ENCODE data around the gene IGF1R. TPM values are rescaled to one million over a fixed set of nuclear protein-coding genes. Genes with fewer than 3 reads are reported as not detected.
A peak's percentile ranks its signal among the peaks of the same experiment; 100 is the strongest.
"Not testable (repeated sequence)": the region's sequence is repeated elsewhere in the genome, so short reads cannot be mapped to it uniquely, and the experiment has no call there.

Gene IGF1R
- total and polyA plus RNA-seq, 7 donors, result 1.2 to 130 (median 39.6) TPM

DNA sequence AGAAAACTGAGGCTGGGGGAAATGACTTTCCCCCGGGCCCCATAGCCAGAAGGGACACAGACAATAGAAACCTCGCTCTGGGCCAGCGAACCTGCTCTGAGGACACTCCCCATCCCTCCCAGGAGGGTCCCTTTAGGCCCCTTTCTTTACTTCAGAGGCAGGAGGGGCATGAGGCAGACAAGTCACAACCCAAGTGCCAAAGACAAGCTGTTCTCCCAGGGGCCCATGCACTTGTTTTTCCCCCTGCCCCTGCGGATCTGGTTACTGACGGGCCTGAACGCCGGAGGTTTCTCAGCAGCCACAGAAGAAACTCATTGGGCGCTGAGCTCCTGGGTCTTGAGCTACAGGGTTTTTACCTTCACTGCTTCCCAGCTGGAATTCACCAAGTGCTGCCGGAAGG is 349.4 kb downstream of the IGF1R start:
- TF ChIP-seq POLR2AphosphoS5 (IDR thresholded peaks at IDR 0.05) (no peak), POLR2A (IDR thresholded peaks at IDR 0.05) (no peak), EP300 (IDR thresholded peaks at IDR 0.05) (no peak)
- TF ChIP-seq, protein P1, sequence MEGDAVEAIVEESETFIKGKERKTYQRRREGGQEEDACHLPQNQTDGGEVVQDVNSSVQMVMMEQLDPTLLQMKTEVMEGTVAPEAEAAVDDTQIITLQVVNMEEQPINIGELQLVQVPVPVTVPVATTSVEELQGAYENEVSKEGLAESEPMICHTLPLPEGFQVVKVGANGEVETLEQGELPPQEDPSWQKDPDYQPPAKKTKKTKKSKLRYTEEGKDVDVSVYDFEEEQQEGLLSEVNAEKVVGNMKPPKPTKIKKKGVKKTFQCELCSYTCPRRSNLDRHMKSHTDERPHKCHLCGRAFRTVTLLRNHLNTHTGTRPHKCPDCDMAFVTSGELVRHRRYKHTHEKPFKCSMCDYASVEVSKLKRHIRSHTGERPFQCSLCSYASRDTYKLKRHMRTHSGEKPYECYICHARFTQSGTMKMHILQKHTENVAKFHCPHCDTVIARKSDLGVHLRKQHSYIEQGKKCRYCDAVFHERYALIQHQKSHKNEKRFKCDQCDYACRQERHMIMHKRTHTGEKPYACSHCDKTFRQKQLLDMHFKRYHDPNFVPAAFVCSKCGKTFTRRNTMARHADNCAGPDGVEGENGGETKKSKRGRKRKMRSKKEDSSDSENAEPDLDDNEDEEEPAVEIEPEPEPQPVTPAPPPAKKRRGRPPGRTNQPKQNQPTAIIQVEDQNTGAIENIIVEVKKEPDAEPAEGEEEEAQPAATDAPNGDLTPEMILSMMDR (IDR thresholded peaks at IDR 0.05), result no peak
- WGBS, 2 donors, result 78 to 91% methylated on average over 9 of the region's 9 CpGs
- intact Hi-C loops (cut with DNase I), result no loop called here

DNA sequence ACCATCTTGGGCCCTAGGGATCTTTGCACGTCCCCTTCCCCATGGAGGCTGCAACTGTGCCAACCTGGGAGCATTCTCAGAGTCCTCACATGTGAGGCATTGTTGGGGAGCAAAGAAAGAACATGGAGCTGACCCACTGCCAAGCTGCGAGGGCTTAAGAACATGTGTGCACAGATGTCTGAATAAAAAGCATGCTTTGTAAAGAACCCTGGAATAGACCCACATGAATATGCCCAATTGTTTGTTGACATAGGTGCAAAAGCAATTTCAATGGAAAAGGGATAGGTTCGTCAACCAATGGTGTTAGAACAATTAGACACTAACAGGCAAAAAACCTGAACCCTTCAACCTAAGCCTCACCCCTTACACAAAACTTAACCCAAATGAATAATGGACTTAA is 349.9 kb downstream of the IGF1R start:
- 75 to 85% methylated on average over 3 of the region's 3 CpGs for WGBS, 2 donors
- H3K4me3 ChIP-seq, result no peak overlapping the region
- no peaks in the 10 kb centered on the region for H3K36me3 ChIP-seq
- no peaks in the 10 kb centered on the region for H3K27me3 ChIP-seq
- no peaks in the 10 kb centered on the region for H3K9me3 ChIP-seq
- no peak overlapping the region for H3K27ac ChIP-seq
- TF ChIP-seq POLR2A (IDR thresholded peaks at IDR 0.05), result no peak
- TF ChIP-seq POLR2AphosphoS5 (IDR thresholded peaks at IDR 0.05), result no peak
- TF ChIP-seq, protein P1 (IDR thresholded peaks at IDR 0.05), result no peak
- TF ChIP-seq EP300 (IDR thresholded peaks at IDR 0.05), result no peak
- no peaks in the 10 kb centered on the region for H3K4me1 ChIP-seq
- no peak for DNase-seq
- intact Hi-C loops (cut with DNase I), result no loop called here

More for the DNA sequence above, 349.4 kb downstream of the IGF1R start:
- no peaks in the 10 kb centered on the region for H3K27me3 ChIP-seq
- no peak overlapping the region for H3K27ac ChIP-seq
- no peak for DNase-seq
- H3K36me3 ChIP-seq, result no peaks in the 10 kb centered on the region
- H3K4me3 ChIP-seq, result no peak overlapping the region
- H3K4me1 ChIP-seq, result no peaks in the 10 kb centered on the region
- H3K9me3 ChIP-seq, result no peaks in the 10 kb centered on the region

DNA sequence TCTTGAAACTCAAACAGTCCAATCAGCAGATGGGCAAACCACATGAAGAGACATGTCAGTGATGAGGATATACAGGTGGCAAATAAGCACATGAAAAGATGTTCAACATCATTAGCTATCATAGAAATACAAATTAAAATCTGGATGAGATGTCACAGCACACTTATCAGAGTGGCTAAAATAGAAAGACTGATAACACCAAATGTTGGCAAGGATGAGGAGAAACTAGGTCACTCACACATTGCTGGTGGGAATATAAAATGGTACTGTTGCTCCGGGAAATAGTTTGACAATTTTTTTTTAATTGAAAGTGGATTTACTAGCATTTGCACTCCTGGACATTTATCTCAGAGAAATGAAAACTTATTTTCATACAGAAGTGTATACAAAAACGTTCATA is 350.9 kb downstream of the IGF1R start:
- 62 to 65% methylated on average over 2 of the region's 2 CpGs for WGBS, 2 donors
- Histone ChIP-seq H3K4me1 (no peaks in the 10 kb centered on the region), H3K9me3 (no peaks in the 10 kb centered on the region), H3K36me3 (no peaks in the 10 kb centered on the region), H3K27ac (no peak overlapping the region), H3K27me3 (no peaks in the 10 kb centered on the region), H3K4me3 (no peak overlapping the region)
- no peak for DNase-seq
- intact Hi-C loops (cut with DNase I), result no loop called here
- no peak for TF ChIP-seq POLR2A (IDR thresholded peaks at IDR 0.05)
- TF ChIP-seq EP300 (IDR thresholded peaks at IDR 0.05), result no peak
- TF ChIP-seq, protein P1 (IDR thresholded peaks at IDR 0.05), result no peak
- TF ChIP-seq POLR2AphosphoS5 (IDR thresholded peaks at IDR 0.05), result no peak

DNA sequence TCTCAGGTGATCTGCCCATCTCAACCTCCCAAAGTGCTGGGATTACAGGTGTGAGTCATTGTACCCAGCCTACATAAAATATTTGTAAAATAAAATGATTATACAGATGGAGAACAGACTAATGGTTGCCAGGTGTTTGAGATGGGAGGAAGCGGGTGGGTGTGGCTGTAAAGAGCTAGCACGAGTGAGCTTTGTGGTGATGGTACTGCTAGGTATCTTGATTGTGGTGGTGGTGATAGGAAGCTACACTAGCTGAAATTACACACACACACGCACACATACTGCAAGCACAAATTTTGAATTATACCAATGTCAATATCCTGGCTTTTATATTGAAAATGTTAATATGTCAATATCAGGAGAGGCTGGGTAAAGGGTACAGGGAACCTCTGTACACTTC is 353.9 kb downstream of the IGF1R start:
- TF ChIP-seq POLR2AphosphoS5 (IDR thresholded peaks at IDR 0.05) (no peak), POLR2A (IDR thresholded peaks at IDR 0.05) (no peak), EP300 (IDR thresholded peaks at IDR 0.05) (no peak)
- TF ChIP-seq, protein P1 (IDR thresholded peaks at IDR 0.05), result no peak
- no peaks in the 10 kb centered on the region for H3K36me3 ChIP-seq
- H3K4me1 ChIP-seq, result no peaks in the 10 kb centered on the region
- H3K27me3 ChIP-seq, result no peaks in the 10 kb centered on the region
- 56 to 63% methylated on average over 3 of the region's 3 CpGs for WGBS, 2 donors
- H3K4me3 ChIP-seq, result no peak overlapping the region
- no peak for DNase-seq
- intact Hi-C loops (cut with DNase I), result no loop called here
- no peak overlapping the region for H3K27ac ChIP-seq
- no peaks in the 10 kb centered on the region for H3K9me3 ChIP-seq

DNA sequence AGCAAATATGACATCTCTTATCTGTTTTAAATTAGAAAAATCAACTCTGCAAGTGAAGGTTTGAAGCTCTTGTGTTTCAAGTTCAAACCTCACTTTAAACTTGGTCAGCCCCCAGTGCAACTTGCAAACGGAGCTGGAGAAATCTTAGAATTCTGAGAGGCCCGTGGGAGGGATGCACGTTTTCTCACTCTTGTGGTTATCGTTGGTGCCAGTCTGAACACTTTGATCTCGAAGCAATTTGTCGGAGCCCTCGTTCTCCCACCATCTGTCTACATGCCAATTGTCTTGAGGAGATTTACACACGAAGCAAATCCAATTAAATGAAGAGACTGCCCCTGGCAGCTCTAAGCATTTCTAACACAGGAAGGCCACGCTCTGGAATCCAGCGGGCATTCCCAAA is 355.0 kb downstream of the IGF1R start:
- H3K4me3 ChIP-seq; DNase-seq; H3K27ac ChIP-seq; intact Hi-C loops (cut with DNase I); H3K4me1 ChIP-seq; H3K27me3 ChIP-seq; H3K9me3 ChIP-seq; H3K36me3 ChIP-seq: not testable (repeated sequence)
- 69 to 80% methylated on average over 10 of the region's 10 CpGs for WGBS, 2 donors

DNA sequence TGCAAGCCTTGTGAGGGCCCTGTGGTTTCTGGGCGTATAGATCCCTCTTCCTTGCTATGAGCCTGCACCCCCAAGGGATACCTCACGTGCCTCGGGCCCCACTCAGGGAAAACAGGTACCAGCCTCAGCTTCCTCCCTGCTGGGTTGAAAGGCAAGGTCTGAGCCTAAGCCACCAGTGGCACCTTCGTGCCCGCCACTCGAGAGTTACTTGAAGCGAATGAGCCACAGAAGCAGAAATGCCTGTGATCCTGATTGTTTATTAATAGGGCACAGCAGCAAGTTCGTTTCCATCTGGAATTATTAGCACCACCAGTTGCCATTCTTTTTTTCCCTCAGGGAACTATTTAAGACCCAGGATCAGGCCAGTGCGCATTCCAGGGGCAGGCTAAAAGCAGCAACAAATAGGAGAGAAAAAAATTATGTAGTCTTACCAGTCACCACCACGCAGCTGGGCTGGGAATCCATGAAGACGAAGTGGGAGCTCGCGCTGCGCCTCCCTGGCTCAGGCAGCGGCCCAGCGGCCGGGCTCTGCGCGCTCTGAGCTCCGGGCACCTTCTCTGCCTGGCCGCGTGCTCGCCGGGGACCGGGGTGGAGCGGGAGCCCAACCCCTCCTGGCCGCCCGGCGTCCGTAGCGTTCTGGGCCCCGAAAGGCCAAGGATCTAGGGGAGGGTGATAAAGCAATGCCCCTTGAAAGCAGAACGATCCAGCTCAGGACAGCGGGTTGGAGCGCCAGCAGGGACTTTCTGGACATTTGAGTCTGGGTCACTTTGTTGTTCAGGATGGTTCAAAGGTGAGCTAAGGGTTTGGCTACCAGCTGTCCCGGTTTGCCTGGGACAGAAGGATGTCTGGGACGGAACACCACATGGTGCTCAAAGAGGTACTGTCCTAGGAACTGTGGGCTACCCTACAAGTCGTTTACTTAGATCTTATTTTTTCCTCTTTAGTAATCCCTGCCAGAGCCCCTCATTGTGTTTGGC is 356.9 kb downstream of the IGF1R start:
- WGBS, 2 donors, result 47 to 63% methylated on average over 35 to 36 of the region's 38 CpGs
- H3K9me3 ChIP-seq; H3K27me3 ChIP-seq; H3K4me1 ChIP-seq; intact Hi-C loops (cut with DNase I); H3K36me3 ChIP-seq: not testable (repeated sequence)
- Histone ChIP-seq H3K4me3 (peak overlapping the region in 2 of 4 donors; percentile 7 to 10), H3K27ac (peak overlapping the region in 2 of 4 donors; percentile 24 to 34)
- DNase-seq, result peak; percentile 48
